ENCODE measurements around the gene NSUN3.
"Not testable (repeated sequence)": the region's sequence is repeated elsewhere in the genome, so short reads cannot be mapped to it uniquely, and the experiment has no call there.

The NSUN3 gene

GRCh38 chr3:94069194-94069813 is 6.4 kb downstream of the NSUN3 start:
- DNase-seq: no peak

- no peak for DNase-seq
Measured at GRCh38 chr3:94070341-94070911, 7.6 kb downstream of the NSUN3 start.

- DNase-seq: no peak
Measured at GRCh38 chr3:94071713-94072284, 8.9 kb downstream of the NSUN3 start.

- no peak for DNase-seq
Measured at GRCh38 chr3:94076055-94076454, 13.2 kb downstream of the NSUN3 start.

GRCh38 chr3:94080552-94080951 is 17.7 kb downstream of the NSUN3 start:
- not testable (repeated sequence) for DNase-seq

- DNase-seq: no peak
Measured at GRCh38 chr3:94081884-94082283, 19.0 kb downstream of the NSUN3 start.

- DNase-seq: peak; percentile 44
Measured at GRCh38 chr3:94082391-94082937, 19.6 kb downstream of the NSUN3 start.

- DNase-seq: no peak
Measured at GRCh38 chr3:94083261-94083660, 20.4 kb downstream of the NSUN3 start.

- no peak for DNase-seq
Measured at GRCh38 chr3:94089126-94089525, 26.3 kb downstream of the NSUN3 start.

- DNase-seq: no peak
Measured at GRCh38 chr3:94092086-94092485, 29.2 kb downstream of the NSUN3 start.

GRCh38 chr3:94093151-94093550 is 30.3 kb downstream of the NSUN3 start:
- DNase-seq: no peak

GRCh38 chr3:94095111-94095510 is 32.2 kb downstream of the NSUN3 start:
- no peak for DNase-seq

- no peak for DNase-seq
Measured at GRCh38 chr3:94098452-94098851, 35.6 kb downstream of the NSUN3 start.

- DNase-seq: no peak
Measured at GRCh38 chr3:94099311-94099710, 36.5 kb downstream of the NSUN3 start.

GRCh38 chr3:94101860-94102259 is 39.0 kb downstream of the NSUN3 start:
- DNase-seq: no peak

GRCh38 chr3:94106268-94106667 is 43.4 kb downstream of the NSUN3 start:
- DNase-seq: no peak

- not testable (repeated sequence) for DNase-seq
Measured at GRCh38 chr3:94110232-94110631, 47.4 kb downstream of the NSUN3 start.

- DNase-seq: no peak
Measured at GRCh38 chr3:94110854-94111253, 48.0 kb downstream of the NSUN3 start.

- no peak for DNase-seq
Measured at GRCh38 chr3:94114666-94115065, 51.8 kb downstream of the NSUN3 start.

GRCh38 chr3:94115482-94115881 is 52.6 kb downstream of the NSUN3 start:
- DNase-seq: no peak

GRCh38 chr3:94117729-94118128 is 54.9 kb downstream of the NSUN3 start:
- no peak for DNase-seq

GRCh38 chr3:94118390-94118789 is 55.5 kb downstream of the NSUN3 start:
- no peak for DNase-seq

GRCh38 chr3:94121161-94121560 is 58.3 kb downstream of the NSUN3 start:
- DNase-seq: no peak

GRCh38 chr3:94127115-94127514 is 64.3 kb downstream of the NSUN3 start:
- no peak for DNase-seq

Data from NCI-H187 treated with DMSO at 0.1 percent for 48 hours (cell line).